ENCODE data around the gene PPFIA2. TPM values are rescaled to one million over a fixed set of nuclear protein-coding genes. Genes with fewer than 3 reads are reported as not detected.

Gene PPFIA2
- total RNA-seq, 4 donors from 2014 or later, result 0.81 to 0.84 TPM; not detected in 2

- no peak overlapping the region for H3K4me3 ChIP-seq (ENCODE audit: low read depth, poor library complexity, severe bottlenecking)
- TF ChIP-seq POLR2A (IDR thresholded peaks at IDR 0.05), result no peak
- TF ChIP-seq, protein P1, sequence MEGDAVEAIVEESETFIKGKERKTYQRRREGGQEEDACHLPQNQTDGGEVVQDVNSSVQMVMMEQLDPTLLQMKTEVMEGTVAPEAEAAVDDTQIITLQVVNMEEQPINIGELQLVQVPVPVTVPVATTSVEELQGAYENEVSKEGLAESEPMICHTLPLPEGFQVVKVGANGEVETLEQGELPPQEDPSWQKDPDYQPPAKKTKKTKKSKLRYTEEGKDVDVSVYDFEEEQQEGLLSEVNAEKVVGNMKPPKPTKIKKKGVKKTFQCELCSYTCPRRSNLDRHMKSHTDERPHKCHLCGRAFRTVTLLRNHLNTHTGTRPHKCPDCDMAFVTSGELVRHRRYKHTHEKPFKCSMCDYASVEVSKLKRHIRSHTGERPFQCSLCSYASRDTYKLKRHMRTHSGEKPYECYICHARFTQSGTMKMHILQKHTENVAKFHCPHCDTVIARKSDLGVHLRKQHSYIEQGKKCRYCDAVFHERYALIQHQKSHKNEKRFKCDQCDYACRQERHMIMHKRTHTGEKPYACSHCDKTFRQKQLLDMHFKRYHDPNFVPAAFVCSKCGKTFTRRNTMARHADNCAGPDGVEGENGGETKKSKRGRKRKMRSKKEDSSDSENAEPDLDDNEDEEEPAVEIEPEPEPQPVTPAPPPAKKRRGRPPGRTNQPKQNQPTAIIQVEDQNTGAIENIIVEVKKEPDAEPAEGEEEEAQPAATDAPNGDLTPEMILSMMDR (IDR thresholded peaks at IDR 0.05), result no peak
- intact Hi-C loops (cut with DNase I; ENCODE audit: low total_unique reads), result no loop called here
- 1 to 4% methylated on average over 1 of the region's 1 CpG for WGBS, 2 donors
- DNase-seq (ENCODE audit: low spot score in 2 of 2), result no peak
Measured at GRCh38 chr12:81644503-81644902, 114.6 kb downstream of the PPFIA2 start.

DNA sequence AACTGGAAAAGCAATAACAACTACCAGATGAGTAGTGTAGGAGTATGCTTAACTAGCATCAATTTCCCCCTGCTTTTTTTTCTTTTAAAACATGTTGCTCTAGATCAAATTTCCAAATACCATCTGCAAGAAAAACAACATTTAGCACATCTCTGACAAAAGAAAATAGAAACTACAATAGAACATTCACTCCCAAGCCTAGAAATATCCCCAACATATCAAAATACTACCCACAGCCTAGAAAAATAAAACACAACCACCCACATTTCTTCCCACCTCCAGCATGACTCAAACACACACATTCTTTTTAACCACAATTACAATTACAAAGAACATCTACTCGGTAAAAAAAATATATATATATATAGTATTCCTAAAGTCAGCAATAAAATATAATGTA lies 120.0 kb downstream of the PPFIA2 start:
- TF ChIP-seq, protein P1 (IDR thresholded peaks at IDR 0.05), result no peak
- TF ChIP-seq POLR2A (IDR thresholded peaks at IDR 0.05), result no peak
- DNase-seq (ENCODE audit: low spot score in 2 of 2), result no peak
- H3K4me3 ChIP-seq (ENCODE audit: low read depth, poor library complexity, severe bottlenecking), result no peak overlapping the region
- WGBS, 2 donors, result 43 to 69% methylated on average over 1 of the region's 1 CpG
- intact Hi-C loops (cut with DNase I; ENCODE audit: low total_unique reads), result no loop called here

- TF ChIP-seq, protein P1 (IDR thresholded peaks at IDR 0.05), result no peak
- no peak for TF ChIP-seq POLR2A (IDR thresholded peaks at IDR 0.05)
- no peak for DNase-seq (ENCODE audit: low spot score in 2 of 2)
- H3K4me3 ChIP-seq (ENCODE audit: low read depth, poor library complexity, severe bottlenecking), result no peak overlapping the region
- intact Hi-C loops (cut with DNase I; ENCODE audit: low total_unique reads), result no loop called here
Measured at GRCh38 chr12:81633127-81633526, 126.0 kb downstream of the PPFIA2 start.

- no peak for DNase-seq (ENCODE audit: low spot score in 2 of 2)
- WGBS, 2 donors, result 10 to 13% methylated on average over 4 of the region's 4 CpGs
- no peak overlapping the region for H3K4me3 ChIP-seq (ENCODE audit: low read depth, poor library complexity, severe bottlenecking)
- intact Hi-C loops (cut with DNase I; ENCODE audit: low total_unique reads), result no loop called here
- TF ChIP-seq, protein P1 (IDR thresholded peaks at IDR 0.05), result no peak
- TF ChIP-seq POLR2A (IDR thresholded peaks at IDR 0.05), result no peak
Measured at GRCh38 chr12:81627336-81628189, 131.6 kb downstream of the PPFIA2 start.

DNA sequence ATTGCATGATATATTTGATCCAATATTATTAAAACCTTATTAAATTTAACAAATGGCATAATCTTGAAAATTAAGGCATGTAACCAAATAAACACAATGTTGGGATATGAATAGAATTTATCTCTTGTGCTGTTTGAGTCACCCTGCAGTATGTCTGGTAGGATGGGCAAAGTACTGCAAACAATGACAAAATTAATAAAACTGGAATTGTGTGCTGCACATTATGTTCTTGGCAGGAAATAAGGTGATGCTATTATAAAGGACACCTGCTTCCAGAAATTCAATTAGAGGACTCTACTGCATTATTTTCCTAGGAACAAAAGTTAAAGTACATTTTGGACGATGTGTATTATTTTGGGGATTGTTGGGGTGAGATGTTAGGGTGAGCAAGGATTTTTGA lies 132.7 kb downstream of the PPFIA2 start:
- no peak overlapping the region for H3K4me3 ChIP-seq (ENCODE audit: low read depth, poor library complexity, severe bottlenecking)
- 22 to 57% methylated on average over 1 of the region's 1 CpG for WGBS, 2 donors
- DNase-seq (ENCODE audit: low spot score in 2 of 2), result no peak
- TF ChIP-seq, protein P1 (IDR thresholded peaks at IDR 0.05), result no peak
- TF ChIP-seq POLR2A (IDR thresholded peaks at IDR 0.05), result no peak
- intact Hi-C loops (cut with DNase I; ENCODE audit: low total_unique reads), result no loop called here

Measured in lower leg skin (tissue), 4 donors.